SW480 (cell line): ENCODE results near the gene DTD1.

Source experiments
- DNase-seq: peaks from one replicate; pipeline ENCODE4 v3.0.0-alpha.2; 2016; ENCODE audit warnings: low spot score

DTD1 gene

DNA sequence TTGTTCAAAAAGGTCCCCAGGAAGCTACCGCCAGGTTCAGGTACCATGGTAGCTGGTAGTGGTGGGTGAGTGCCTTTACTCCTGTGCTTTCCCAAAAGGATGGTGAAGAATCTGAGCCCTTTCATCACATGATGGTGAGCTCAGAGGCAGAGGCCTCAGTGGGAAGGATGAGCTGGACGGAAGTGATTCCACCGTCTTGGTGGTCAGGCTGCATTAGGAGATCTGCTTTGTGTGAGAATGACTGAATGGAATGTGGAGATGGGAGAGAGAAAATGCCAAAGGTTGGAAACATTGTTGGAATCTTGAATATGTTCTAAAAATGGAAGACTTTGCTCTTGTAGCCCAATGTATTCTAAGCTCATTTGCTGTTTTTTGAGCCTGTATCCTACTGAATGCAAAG lies 117.6 kb downstream of the DTD1 start:
- DNase-seq, result no peak

DNA sequence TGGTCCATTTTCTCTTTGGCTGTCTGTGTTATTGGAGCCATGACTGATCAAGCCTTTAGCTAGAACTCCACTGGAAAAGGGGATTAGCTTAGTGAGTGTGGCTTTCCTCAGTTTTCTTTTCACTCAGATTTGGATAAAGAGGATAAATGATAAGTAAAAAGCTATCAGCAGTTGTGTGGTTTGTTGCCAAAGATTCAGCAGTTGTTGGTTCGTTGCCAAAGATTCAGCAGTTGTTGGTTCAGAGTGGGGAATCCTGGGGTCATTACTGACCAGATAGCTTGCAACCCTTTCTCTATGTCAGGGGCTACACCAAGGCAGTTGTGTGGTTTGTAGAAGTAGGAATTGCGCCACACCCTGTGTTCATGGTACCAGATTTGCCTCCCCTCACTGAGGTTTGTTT lies 118.1 kb downstream of the DTD1 start:
- no peak for DNase-seq

GRCh38 chr20:18712131-18712530 lies 124.3 kb downstream of the DTD1 start:
- DNase-seq, result no peak

GRCh38 chr20:18712882-18713281 lies 125.0 kb downstream of the DTD1 start:
- no peak for DNase-seq

GRCh38 chr20:18715564-18715963 lies 127.7 kb downstream of the DTD1 start:
- DNase-seq, result no peak

GRCh38 chr20:18717062-18717461 lies 129.2 kb downstream of the DTD1 start:
- DNase-seq, result no peak

DNA sequence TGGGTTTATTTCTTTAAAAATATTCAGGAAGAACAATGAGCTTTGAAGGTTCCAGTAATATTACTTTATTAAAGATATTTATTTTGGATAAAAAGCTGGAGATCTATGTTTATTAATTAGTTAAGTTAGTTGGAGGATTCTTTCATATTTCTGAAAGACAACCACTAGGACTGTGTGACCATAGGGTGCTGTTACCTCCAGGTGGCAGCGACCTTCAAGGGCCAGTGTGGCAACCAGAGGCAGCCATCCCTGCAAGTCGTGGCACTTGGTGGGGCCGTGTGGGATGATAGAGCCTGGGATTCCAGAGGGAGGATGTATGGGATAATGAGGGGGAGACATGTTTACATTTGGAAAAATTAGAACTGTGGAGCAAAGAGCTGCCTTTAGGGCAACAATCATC lies 130.3 kb downstream of the DTD1 start:
- no peak for DNase-seq

DNA sequence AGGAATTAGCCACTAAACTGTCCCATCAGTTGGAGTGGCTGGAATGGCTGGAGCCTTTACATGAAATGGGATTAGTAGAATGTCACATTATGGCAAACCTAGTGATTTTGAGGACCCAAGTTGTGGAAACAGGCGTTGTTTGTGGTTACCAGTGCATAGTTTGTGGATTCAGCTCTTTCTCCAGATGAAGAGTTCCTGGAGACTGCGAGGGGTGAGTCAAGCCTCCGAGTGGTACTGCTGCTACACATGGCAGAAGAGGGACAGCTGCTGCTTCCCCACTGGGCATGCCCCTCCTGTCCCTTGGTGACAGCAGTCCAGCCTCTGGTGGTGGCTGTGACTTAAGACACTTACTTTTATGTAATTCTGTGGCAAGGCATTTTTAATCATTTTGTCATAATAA lies 131.6 kb downstream of the DTD1 start:
- DNase-seq, result no peak

DNA sequence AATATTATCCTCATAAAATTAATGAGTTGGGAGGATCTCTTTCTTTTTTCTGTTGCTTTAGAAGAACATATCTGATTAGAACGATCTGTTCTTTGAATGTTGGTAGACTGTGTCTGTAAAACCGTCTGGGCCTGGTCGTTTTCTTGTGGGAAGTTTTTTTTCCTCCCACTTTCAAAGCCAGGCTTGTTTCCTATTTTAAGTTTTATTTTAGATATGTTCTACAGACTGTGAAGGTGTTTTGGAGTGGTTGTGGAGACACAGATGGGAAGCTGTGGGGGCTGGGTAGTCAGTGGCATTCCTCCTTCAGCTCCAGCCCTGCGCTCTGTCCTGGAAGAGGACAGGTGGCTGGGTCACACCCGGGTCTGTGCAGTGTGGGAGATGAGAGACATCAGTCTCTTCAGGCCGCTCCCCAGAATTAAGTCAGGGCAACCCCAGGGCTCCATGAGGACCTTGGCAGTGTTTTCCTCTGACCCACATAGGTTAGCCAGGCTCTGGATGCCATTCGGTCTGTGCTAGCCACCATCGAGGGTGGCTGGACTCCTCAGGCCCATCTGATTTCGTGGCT lies 133.8 kb downstream of the DTD1 start:
- DNase-seq, result no peak

- DNase-seq, result no peak
These were observed 134.5 kb downstream of the DTD1 start for GRCh38 chr20:18722371-18722770.

DNA sequence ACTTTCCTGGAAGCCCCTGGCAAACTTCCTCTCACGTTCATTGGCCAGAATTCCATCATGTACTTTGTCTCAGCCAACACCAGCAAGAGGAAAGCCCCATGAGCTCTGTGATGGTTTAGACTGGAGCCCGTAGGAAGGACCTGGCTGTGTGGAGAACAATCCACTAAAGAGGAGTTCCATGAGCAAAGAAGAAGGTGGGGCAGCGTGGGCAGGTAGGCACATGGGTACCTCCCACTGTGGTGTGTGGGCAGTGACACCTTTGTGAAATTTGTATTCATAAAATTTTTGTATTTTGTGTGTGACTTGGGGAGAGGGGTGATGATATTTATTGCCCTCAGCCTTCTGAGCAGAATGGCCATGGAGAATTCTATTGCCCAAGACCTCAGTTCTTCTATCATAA lies 136.2 kb downstream of the DTD1 start:
- DNase-seq, result no peak

DNA sequence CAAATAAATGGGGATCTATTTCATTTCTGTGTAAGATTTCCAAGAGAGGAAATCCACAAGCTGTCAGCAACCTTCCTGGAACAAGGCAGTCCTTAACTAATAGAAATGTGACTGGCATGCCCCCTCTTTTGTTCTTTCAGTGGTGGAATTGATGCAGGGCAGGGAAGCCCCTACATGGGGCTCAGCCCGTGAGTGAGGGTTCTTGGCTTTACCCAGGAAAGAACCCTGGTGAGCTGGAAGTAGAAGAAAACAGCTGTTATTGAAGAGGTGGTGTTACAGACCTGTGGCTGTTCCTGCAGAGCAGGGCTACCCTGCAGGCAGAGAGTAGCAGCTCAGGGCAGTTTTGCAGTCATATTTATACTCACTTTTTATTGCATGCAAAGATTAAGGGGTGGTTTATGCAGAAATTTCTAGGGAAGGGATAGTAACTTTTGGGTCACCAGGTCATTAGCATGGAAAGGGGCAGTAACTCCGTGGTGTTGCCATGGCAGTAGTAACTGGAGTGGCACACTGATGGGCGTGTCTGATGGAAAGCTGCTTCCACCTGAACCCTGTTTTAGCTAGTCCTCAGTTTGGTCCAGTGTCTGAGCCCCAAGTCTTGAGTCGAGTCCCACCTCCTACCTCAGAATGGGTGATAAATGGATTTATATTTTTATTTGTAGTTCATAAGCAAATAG lies 137.1 kb downstream of the DTD1 start:
- DNase-seq, result no peak

- DNase-seq, result no peak
These were observed 139.2 kb downstream of the DTD1 start for GRCh38 chr20:18727032-18727508.

DNA sequence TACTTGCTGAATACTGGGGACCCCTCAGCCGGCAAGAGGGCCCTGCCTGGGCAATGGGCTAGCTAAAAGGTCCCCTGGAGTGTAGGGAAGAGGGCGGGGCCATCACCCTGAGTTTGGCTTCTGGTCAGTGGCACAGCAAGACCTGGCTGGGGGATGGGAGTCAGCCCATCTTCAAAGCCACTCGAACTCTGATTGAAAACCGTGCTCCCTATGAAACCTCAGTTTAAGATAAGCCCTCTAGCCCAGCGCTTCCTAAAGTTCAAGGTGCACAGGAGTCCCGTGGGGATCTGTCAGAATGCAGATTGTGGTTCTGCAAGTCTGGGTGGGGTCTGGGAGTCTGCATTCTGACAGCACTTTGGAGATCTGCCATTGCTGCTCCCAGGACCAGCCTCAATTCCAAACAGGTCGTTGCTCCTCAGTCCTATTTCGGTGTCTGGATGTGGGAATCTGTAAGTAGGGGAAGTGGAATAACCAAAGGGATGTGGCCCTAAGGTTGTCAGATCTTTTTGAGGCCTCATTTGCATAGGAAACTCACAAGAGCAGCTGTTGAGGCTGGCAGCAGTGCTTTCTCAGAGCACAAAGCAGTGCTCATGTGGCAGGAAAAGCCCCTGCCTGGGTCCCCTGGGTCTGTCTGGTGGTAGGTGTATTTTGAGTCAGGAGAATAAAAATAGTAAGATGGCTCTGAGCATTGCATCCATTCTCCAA lies 140.5 kb downstream of the DTD1 start:
- no peak for DNase-seq

DNA sequence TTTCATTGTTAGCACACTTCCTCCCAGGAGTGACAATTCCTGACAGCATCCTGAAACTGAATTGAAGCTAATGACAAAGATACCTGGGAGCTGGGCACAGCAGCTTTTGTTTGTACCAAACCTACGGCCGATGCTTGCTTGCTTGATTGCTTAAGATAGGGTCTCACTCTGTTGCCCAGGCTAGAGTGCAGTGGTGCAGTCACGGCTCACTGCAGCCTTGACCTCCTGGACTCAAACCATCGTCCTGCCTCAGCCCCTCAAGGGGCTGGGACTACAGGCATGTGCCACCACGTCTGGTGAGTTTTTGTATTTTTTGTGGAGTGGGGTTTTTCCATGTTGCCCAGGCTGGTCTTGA lies 141.0 kb downstream of the DTD1 start:
- no peak for DNase-seq

- no peak for DNase-seq
These were observed 141.5 kb downstream of the DTD1 start for GRCh38 chr20:18729231-18729825.

DNA sequence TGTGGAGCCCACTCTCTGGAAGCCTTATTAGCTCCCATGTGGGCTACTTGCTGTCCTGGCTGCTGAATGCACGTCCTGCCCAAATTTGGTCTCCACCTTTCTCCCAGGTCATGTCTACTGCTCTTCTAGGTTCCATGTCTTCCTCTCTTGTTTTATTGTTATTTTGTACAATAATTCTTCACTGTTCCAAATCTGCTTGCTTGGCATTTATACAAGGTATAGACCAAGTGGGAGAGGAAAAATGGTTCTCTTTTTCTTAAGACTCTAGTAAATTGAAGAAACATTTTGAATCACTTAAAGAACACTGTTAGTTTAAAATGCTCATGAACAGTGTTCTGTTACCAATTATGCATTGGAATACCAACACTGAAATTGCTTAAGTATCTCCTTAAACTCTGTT lies 144.1 kb downstream of the DTD1 start:
- no peak for DNase-seq

- DNase-seq, result no peak
These were observed 146.8 kb downstream of the DTD1 start for GRCh38 chr20:18734525-18735189.

DNA sequence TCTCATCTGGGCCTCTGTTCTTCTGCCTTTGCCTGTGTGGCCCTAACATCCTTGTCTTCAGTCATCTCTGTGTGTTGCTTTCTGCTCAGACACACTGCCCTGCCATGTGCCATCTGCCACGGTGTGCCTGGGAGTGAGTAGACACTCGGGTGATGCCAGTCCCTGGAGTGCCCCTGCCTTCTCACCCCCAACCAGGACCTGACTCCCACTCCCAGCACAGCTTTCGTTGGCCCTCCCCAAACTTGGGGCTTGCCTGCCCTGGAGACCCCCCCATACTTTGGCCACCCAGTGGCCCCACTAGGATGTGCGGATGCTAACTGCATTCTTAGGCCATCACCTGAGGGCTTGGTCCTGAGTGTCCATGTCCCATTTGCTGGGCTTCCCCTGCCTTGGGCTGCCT lies 149.3 kb downstream of the DTD1 start:
- no peak for DNase-seq

- peak; percentile 68 for DNase-seq
These were observed 150.2 kb downstream of the DTD1 start for GRCh38 chr20:18738055-18738454.

DNA sequence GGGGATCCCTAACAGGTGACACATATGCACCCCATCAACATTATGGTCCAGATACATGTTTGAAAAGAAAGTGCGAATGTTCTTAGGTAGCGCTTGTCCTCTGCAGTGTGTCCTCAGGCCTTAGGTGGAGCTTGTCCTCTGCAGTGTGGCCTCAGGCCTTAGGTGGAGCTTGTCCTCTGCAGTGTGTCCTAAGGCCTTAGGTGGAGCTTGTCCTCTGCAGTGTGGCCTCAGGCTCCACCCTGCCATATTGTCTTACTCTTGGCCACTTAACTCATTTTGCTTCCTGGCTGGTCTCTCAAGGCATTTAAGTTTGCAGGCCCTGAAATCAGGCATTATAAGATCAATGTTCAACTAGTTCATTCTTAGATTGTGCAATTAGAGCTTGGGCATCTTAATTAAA lies 151.0 kb downstream of the DTD1 start:
- DNase-seq, result no peak

GRCh38 chr20:18739751-18740166 lies 151.9 kb downstream of the DTD1 start:
- DNase-seq, result no peak

DNA sequence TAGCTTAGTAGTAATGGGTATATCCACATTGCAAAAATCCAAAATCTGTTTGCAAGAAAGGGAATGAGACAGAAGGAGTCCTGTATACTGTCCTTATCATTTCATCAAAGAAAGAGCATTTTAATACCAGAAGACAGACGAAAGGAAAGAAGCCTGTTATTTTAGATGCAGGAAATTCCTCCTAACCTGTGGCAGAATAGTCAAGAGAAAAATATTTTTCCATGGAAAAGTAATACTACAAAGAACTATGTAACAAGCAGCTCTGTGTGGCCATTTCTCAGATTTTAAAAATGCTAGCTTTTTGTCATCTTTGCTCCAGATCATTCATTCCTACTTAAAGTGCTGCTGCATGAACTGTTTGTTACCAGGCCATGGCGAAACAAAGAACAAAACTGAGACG lies 152.9 kb downstream of the DTD1 start:
- DNase-seq, result no peak
